H1 (cell line): ENCODE results near the gene DNAJC16. TPM values are rescaled to one million over a fixed set of nuclear protein-coding genes. Genes with fewer than 3 reads are reported as not detected.

Experiments
- CTCF ChIA-PET: fragments of 300-600 bp; sonication (Branson Sonifier 250); formaldehyde crosslinking; loops from one replicate; lab custom pipeline; 2021; ENCODE audit not compliant: partially characterized antibody; lab: Charles Lee
- POLR2A ChIA-PET: fragments of 300-600 bp; sonication (Branson Sonifier 250); formaldehyde crosslinking; loops from one replicate; lab custom pipeline; 2021; ENCODE audit warnings: inconsistent platforms; ENCODE audit not compliant: partially characterized antibody; lab: Charles Lee
- DNase-seq, 2 experiments: peaks; one replicate each; pipeline versions ENCODE4 v3.0.0 to v3.0.0-alpha.2; 2010 to 2022; ENCODE audit warnings: low spot score in 2 of 2, low read depth in 1 of 2, mixed read lengths in 1 of 2
- FAIRE-seq: peaks from 2 replicates; lab custom pipeline; 2011; peaks lifted over from hg19 to GRCh38; lab: Jason Lieb, UNC
- H2AFZ ChIP-seq: 2 replicates; pipeline ENCODE4 v1.8.1; 2012; ENCODE audit warnings: low read length, inconsistent platforms
- H2AK5ac ChIP-seq: 2 replicates; pipeline ENCODE4 v1.6.1; 2013; ENCODE audit warnings: low read depth, low read length
- H2BK120ac ChIP-seq: replicated peaks from 2 replicates; pipeline ENCODE3; 2013; ENCODE audit warnings: low read depth, low read length, inconsistent platforms
- H2BK12ac ChIP-seq: 2 replicates; pipeline ENCODE4 v1.6.1; 2013; ENCODE audit warnings: low read depth, low read length
- H2BK15ac ChIP-seq: 2 replicates; pipeline ENCODE4 v1.6.1; 2013; ENCODE audit warnings: low read length
- H2BK20ac ChIP-seq: 2 replicates; pipeline ENCODE4 v1.6.1; 2013; ENCODE audit warnings: low read length
- H2BK5ac ChIP-seq: 2 replicates; pipeline ENCODE4 v1.6.1; 2013; ENCODE audit warnings: low read depth, low read length
- H3K14ac ChIP-seq: 2 replicates; pipeline ENCODE4 v1.6.1; 2013; ENCODE audit warnings: inconsistent platforms; ENCODE audit not compliant: insufficient read length
- H3K18ac ChIP-seq: 2 replicates; pipeline ENCODE4 v1.6.1; 2013; ENCODE audit warnings: low read length; ENCODE audit errors: extremely low read depth
- H3K23ac ChIP-seq: 2 replicates; pipeline ENCODE4 v1.6.1; 2013; ENCODE audit warnings: inconsistent platforms; ENCODE audit not compliant: insufficient read length
- H3K23me2 ChIP-seq: 2 replicates; pipeline ENCODE4 v1.6.1; 2013; ENCODE audit warnings: low read depth, low read length
- H3K27ac ChIP-seq: 2 replicates; pipeline ENCODE4 v1.6.1; 2011; ENCODE audit warnings: low read depth, low read length, inconsistent platforms
- H3K27me3 ChIP-seq, 4 experiments: replicated peaks in 1 of 4; 1 replicate in 1 of 4; 2 replicates in 3 of 4; pipeline versions ENCODE4 v1.6.1 to v1.8.1; 2011 to 2013; ENCODE audit warnings: low read length in 3 of 4, mild to moderate bottlenecking in 3 of 4, inconsistent platforms in 2 of 4, mixed read lengths in 2 of 4, moderate library complexity in 1 of 4; ENCODE audit not compliant: control insufficient read depth in 3 of 4, insufficient read depth in 3 of 4; ENCODE audit errors: extremely low read depth in 1 of 4
- H3K36me3 ChIP-seq, 4 experiments: 2 replicates each; pipeline versions ENCODE4 v1.6.1 to v1.8.1; 2011 to 2013; ENCODE audit warnings: mild to moderate bottlenecking in 4 of 4, low read length in 3 of 4, moderate library complexity in 2 of 4, control low read depth in 1 of 4, inconsistent platforms in 1 of 4; ENCODE audit not compliant: insufficient read depth in 4 of 4, control insufficient read depth in 2 of 4
- H3K4ac ChIP-seq: replicated peaks from 2 replicates; pipeline ENCODE3; 2013; ENCODE audit warnings: low read length, low read depth, mixed read lengths, inconsistent platforms; ENCODE audit not compliant: insufficient read length
- H3K4me1 ChIP-seq, 4 experiments: replicated peaks in 1 of 4; 1 replicate in 1 of 4; 2 replicates in 3 of 4; pipeline versions ENCODE4 v1.6.1 to v1.8.1; 2011 to 2013; ENCODE audit warnings: low read length in 3 of 4, inconsistent platforms in 2 of 4, mixed read lengths in 1 of 4; ENCODE audit not compliant: insufficient read depth in 4 of 4, control insufficient read depth in 3 of 4
- H3K4me2 ChIP-seq, 2 experiments: 2 replicates each; pipeline versions ENCODE4 v1.6.1 to v1.8.1; 2011 to 2013; ENCODE audit warnings: low read depth in 2 of 2, low read length in 2 of 2, control low read depth in 1 of 2, inconsistent platforms in 1 of 2, mild to moderate bottlenecking in 1 of 2; ENCODE audit not compliant: insufficient read depth in 1 of 2
- H3K4me3 ChIP-seq, 4 experiments: fragments of 200-600, 300-600 bp in 1 of 4; sonication (generic), shearing (Covaris generic), sonication (Bioruptor Twin) in 1 of 4; 2 replicates each; pipeline versions ENCODE4 v1.5.1 to v1.8.1; 2011 to 2016; ENCODE audit warnings: low read length in 4 of 4, low read depth in 3 of 4, control low read depth in 2 of 4, inconsistent platforms in 2 of 4, mild to moderate bottlenecking in 2 of 4, mixed read lengths in 1 of 4, moderate library complexity in 1 of 4; ENCODE audit not compliant: insufficient read depth in 2 of 4; ENCODE audit errors: extremely low read depth in 1 of 4
- H3K56ac ChIP-seq: replicated peaks from 2 replicates; pipeline ENCODE3; 2013; ENCODE audit warnings: low read depth, mild to moderate bottlenecking, mixed read lengths, low read length, inconsistent platforms; ENCODE audit not compliant: insufficient read length
- H3K79me1 ChIP-seq: 2 replicates; pipeline ENCODE4 v1.6.1; 2013; ENCODE audit warnings: low read depth, low read length, control low read depth
- H3K79me2 ChIP-seq, 2 experiments: 2 replicates each; pipeline versions ENCODE4 v1.6.1 to v1.8.1; 2012 to 2013; ENCODE audit warnings: low read length in 2 of 2, mild to moderate bottlenecking in 2 of 2, inconsistent platforms in 1 of 2; ENCODE audit not compliant: insufficient read depth in 2 of 2, control insufficient read depth in 1 of 2
- H3K9ac ChIP-seq, 4 experiments: replicated peaks in 1 of 4; 1 replicate in 1 of 4; 2 replicates in 3 of 4; pipeline versions ENCODE4 v1.6.1 to v1.8.1; 2011 to 2013; ENCODE audit warnings: low read depth in 3 of 4, low read length in 3 of 4, control low read depth in 2 of 4, mild to moderate bottlenecking in 2 of 4, moderate library complexity in 2 of 4, inconsistent platforms in 1 of 4; ENCODE audit errors: extremely low read depth in 1 of 4
- H3K9me3 ChIP-seq, 2 experiments: 2 replicates each; pipeline versions ENCODE4 v1.6.1 to v1.8.1; 2012 to 2013; ENCODE audit warnings: mild to moderate bottlenecking in 2 of 2, moderate library complexity in 2 of 2, control low read depth in 1 of 2, inconsistent platforms in 1 of 2, low read depth in 1 of 2, low read length in 1 of 2, mixed read lengths in 1 of 2; ENCODE audit not compliant: insufficient read depth in 2 of 2
- H4K20me1 ChIP-seq, 2 experiments: replicated peaks in 1 of 2; 2 replicates each; pipeline versions ENCODE3 to v1.8.1; 2011 to 2013; ENCODE audit warnings: inconsistent platforms in 2 of 2, low read length in 2 of 2, mild to moderate bottlenecking in 1 of 2; ENCODE audit not compliant: insufficient read depth in 2 of 2, control insufficient read depth in 1 of 2
- H4K5ac ChIP-seq: 2 replicates; pipeline ENCODE4 v1.6.1; 2013; ENCODE audit warnings: low read length, low read depth, mixed read lengths, inconsistent platforms; ENCODE audit not compliant: insufficient read length
- H4K8ac ChIP-seq: 2 replicates; pipeline ENCODE4 v1.8.0; 2013; ENCODE audit warnings: mild to moderate bottlenecking, moderate library complexity, low read length, inconsistent platforms; ENCODE audit not compliant: insufficient read depth; ENCODE audit errors: extremely low read depth
- H4K91ac ChIP-seq: replicated peaks from 2 replicates; pipeline ENCODE3; 2013; ENCODE audit warnings: low read length, mixed read lengths, inconsistent platforms; ENCODE audit not compliant: insufficient read length
- CEBPB ChIP-seq: IDR thresholded peaks from 2 replicates; pipeline ENCODE4 v1.6.1; 2012; ENCODE audit warnings: low read depth, low read length
- WGBS, 2 experiments: shearing (Covaris generic) in 1 of 2; methylation state at CpG; one replicate each; pipeline versions ENCODE4 v1.1.6 to v1.1.7; 2013 to 2015; ENCODE audit warnings: low lambda C conversion rate in 2 of 2, mixed read lengths in 2 of 2, inconsistent platforms in 1 of 2, low coverage in 1 of 2, missing lambda C conversion rate in 1 of 2; ENCODE audit not compliant: insufficient replicate concordance in 2 of 2, insufficient coverage in 1 of 2, insufficient read length in 1 of 2; ENCODE audit errors: extremely low coverage in 1 of 2, missing lambda C conversion rate in 1 of 2; 5-methylcytosine and 5-hydroxymethylcytosine counted together
- polyA plus RNA-seq, 7 experiments: library from polyadenylated mRNA; depleted of rRNA in 3 of 7; stranded (reverse) in 5 of 7; unstranded in 2 of 7; fragments of >200 nt in 5 of 7; fragments of 200-250 nt in 2 of 7; gene quantifications; 1 replicate in 5 of 7; 2 replicates in 1 of 7; 4 replicates in 1 of 7; pipeline versions ENCODE4 v1.2.1 to v1.2.3, GENCODE V29; 2011 to 2013; ENCODE audit warnings: missing spikeins in 2 of 7, mixed read lengths in 2 of 7
- total RNA-seq: library from RNA; stranded (reverse); fragmentation: NEBNext Ultra II Directional; extraction: Animal tissue kit (Norgen Biotek cat#: 25700); gene quantifications from 2 replicates; pipeline ENCODE4 v1.2.1, GENCODE V29; 2021
- TF ChIP-seq, protein P1 (sequence below): IDR thresholded peaks from 2 replicates; pipeline ENCODE4 v1.6.1; 2011; ENCODE audit warnings: low read depth, mild to moderate bottlenecking, low read length; ENCODE audit not compliant: insufficient read depth

The DNAJC16 gene
- total and polyA plus RNA-seq, 2 of the 8 experiments (the other 6 are each of a cell fraction or from before 2014, with no cell fraction given), result 7.9 to 23.3 TPM

- ChIA-PET CTCF (interaction anchor here (1.3 to 1.6 kb wide), 2 partner anchors 29 to 119 kb away, joined by 3 to 4 read pairs; no protein-coding TSS in a partner anchor), POLR2A (interaction anchor here (0.6 to 1.1 kb wide), 3 partner anchors 69 to 116 kb away, joined by 3 read pairs; partner anchors contain the start of gene DNAJC16)
- H3K4me3 ChIP-seq, result no peak overlapping the region
- no peak overlapping the region for H2BK120ac ChIP-seq
- H3K27me3 ChIP-seq, result no peaks in the 10 kb centered on the region
- no peak overlapping the region for H2BK12ac ChIP-seq
- 86% methylated on average over 5 of the region's 5 CpGs; no CpG with 5 or more reads in 1 of the 2 experiments for WGBS, 2 experiments
- no peak overlapping the region for H2BK5ac ChIP-seq
- H3K18ac ChIP-seq, result no peak overlapping the region
- H3K23me2 ChIP-seq, result peaks cover 2% of the 10 kb centered on the region
- H3K56ac ChIP-seq, result no peak overlapping the region
- H3K4me1 ChIP-seq, result no peaks in the 10 kb centered on the region; a peak in 1 of 7 replicates
- H3K36me3 ChIP-seq, result peaks cover 5 to 7% (median 5%) of the 10 kb centered on the region in 4 experiments; a peak in 5 of 8 replicates
- TF ChIP-seq, protein P1, sequence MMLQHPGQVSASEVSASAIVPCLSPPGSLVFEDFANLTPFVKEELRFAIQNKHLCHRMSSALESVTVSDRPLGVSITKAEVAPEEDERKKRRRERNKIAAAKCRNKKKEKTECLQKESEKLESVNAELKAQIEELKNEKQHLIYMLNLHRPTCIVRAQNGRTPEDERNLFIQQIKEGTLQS, result no peak
- 0 out of 2 replicates have a peak, but pooled peaks have one; percentile 17 for TF ChIP-seq CEBPB
- H3K79me2 ChIP-seq, result peaks cover 24 to 93% of the 10 kb centered on the region in 2 experiments
- no peaks in the 10 kb centered on the region for H3K9me3 ChIP-seq
- FAIRE-seq, result no peak
- H4K5ac ChIP-seq, result no peak overlapping the region
- H3K27ac ChIP-seq, result no peak overlapping the region
- H4K8ac ChIP-seq, result no peak overlapping the region
- no peak overlapping the region for H2AFZ ChIP-seq
- peaks cover 4% of the 10 kb centered on the region; the same call in 1 of the 2 replicates for H3K79me1 ChIP-seq
- no peak overlapping the region for H2BK20ac ChIP-seq
- peaks cover 13 to 20% of the 10 kb centered on the region in 2 experiments for H4K20me1 ChIP-seq
- H2BK15ac ChIP-seq, result no peak overlapping the region
- no peak overlapping the region for H3K4ac ChIP-seq
- no peak overlapping the region for H3K9ac ChIP-seq
- H3K14ac ChIP-seq, result no peak overlapping the region
- 0 out of 2 replicates have a peak overlapping the region, but pooled peaks have one; percentile 14 for H2AK5ac ChIP-seq
- DNase-seq, result no peak
- no peak overlapping the region for H3K4me2 ChIP-seq
- H4K91ac ChIP-seq, result no peak overlapping the region
- no peak overlapping the region for H3K23ac ChIP-seq
Observed at GRCh38 chr1:15621975-15622374, 95.3 kb downstream of the DNAJC16 start.
